ENCODE data around the gene VDR. TPM values are rescaled to one million over a fixed set of nuclear protein-coding genes. Genes with fewer than 3 reads are reported as not detected.

VDR gene
- total RNA-seq, 1 experiment from 2014 or later, result 22.3 TPM

DNA sequence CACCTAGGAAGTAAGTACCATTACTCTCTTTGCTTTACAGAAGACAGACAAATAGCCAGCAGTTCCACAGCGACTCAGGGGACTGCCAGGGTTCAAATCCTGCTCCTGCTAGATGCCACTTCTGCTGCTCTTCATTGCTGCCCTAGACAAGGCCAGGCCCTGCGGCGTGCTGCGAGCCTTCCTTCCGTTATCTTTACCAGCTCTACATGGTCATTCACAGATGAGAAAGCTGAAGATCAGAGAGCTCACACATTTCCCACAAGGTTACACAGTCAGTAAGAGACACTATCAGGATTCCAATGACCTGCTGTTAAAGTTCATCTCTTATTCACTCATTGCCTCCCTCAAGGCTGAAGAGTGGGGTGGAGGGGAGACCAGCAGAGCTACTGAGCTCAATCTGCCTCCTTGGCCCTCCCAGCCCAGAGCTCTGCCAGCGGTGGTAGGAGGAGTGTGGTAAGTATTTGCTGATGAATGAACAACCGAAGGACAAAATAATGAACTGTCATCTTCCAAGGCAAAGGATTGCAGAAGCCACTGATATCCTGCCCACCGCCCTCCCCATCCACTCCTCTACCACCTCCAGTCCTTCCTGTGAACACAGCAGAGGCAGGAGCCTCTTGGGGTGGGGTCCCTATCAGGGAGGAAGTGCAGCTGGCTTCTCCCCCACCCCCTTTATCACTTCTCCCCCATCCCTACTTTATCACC lies 70.4 kb downstream of the VDR start:
- Mint-ChIP-seq H3K9me3 (ENCODE audit: unreplicated experiment) (no peaks in the 10 kb centered on the region), H3K27me3 (ENCODE audit: insufficient read depth, unreplicated experiment) (no peaks in the 10 kb centered on the region), H3K27ac (ENCODE audit: low read depth, unreplicated experiment) (no peak overlapping the region), H3K36me3 (ENCODE audit: insufficient read depth, unreplicated experiment) (no peaks in the 10 kb centered on the region), H3K4me3 (ENCODE audit: unreplicated experiment) (no peak overlapping the region), H3K4me1 (ENCODE audit: insufficient read depth, unreplicated experiment) (peaks cover 37% of the 10 kb centered on the region)
- BruUV-seq (replicated peaks), result no TSS peak
- DNase-seq (ENCODE audit: unreplicated experiment), result no peak
- ChIA-PET CTCF (interaction anchor here (0.5 to 19.9 kb wide), 8 partner anchors 13 to 249 kb away, joined by 3 to 622 read pairs (median 6); partner anchors contain the start of genes HDAC7 and SLC48A1), POLR2A (interaction anchor here (1.3 to 4.8 kb wide), 3 partner anchors 14 to 53 kb away, joined by 4 to 29 read pairs (median 6); partner anchors contain the start of gene HDAC7)
- TF ChIP-seq, protein P1, sequence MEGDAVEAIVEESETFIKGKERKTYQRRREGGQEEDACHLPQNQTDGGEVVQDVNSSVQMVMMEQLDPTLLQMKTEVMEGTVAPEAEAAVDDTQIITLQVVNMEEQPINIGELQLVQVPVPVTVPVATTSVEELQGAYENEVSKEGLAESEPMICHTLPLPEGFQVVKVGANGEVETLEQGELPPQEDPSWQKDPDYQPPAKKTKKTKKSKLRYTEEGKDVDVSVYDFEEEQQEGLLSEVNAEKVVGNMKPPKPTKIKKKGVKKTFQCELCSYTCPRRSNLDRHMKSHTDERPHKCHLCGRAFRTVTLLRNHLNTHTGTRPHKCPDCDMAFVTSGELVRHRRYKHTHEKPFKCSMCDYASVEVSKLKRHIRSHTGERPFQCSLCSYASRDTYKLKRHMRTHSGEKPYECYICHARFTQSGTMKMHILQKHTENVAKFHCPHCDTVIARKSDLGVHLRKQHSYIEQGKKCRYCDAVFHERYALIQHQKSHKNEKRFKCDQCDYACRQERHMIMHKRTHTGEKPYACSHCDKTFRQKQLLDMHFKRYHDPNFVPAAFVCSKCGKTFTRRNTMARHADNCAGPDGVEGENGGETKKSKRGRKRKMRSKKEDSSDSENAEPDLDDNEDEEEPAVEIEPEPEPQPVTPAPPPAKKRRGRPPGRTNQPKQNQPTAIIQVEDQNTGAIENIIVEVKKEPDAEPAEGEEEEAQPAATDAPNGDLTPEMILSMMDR (IDR thresholded peaks at IDR 0.05; ENCODE audit: unreplicated experiment), result no peak
- intact Hi-C loops (cut with micrococcal nuclease), result no loop called here

DNA sequence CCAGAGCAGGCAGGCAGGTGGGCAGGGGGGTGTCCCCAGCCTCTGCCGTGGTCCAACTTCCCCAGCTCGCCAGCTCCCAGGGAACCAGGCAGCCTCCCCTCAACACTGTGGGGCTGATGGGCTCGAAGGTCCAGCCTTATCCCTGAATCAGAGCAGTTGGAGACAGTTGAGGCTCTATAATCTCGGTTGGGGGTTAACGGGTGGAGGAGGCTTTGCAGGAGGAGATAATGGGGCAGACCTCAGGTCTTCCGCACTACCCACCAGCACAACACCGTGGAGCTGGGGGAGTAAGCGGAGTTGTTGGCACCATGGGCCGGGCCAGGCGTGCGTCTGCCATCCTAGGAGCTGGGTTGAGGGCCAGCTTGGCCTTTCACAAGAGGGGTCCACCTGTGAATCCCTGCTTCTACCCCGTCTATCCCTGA lies 71.2 kb downstream of the VDR start:
- ChIA-PET POLR2A (interaction anchor here (1.2 to 1.4 kb wide), 3 partner anchors 14 to 15 kb away, joined by 3 to 6 read pairs (median 4); partner anchors contain the start of gene HDAC7), CTCF (interaction anchor here (0.7 to 19.9 kb wide), 8 partner anchors 12 to 119 kb away, joined by 3 to 622 read pairs (median 5); partner anchors contain the start of genes HDAC7 and SLC48A1)
- DNase-seq (ENCODE audit: unreplicated experiment), result no peak

DNA sequence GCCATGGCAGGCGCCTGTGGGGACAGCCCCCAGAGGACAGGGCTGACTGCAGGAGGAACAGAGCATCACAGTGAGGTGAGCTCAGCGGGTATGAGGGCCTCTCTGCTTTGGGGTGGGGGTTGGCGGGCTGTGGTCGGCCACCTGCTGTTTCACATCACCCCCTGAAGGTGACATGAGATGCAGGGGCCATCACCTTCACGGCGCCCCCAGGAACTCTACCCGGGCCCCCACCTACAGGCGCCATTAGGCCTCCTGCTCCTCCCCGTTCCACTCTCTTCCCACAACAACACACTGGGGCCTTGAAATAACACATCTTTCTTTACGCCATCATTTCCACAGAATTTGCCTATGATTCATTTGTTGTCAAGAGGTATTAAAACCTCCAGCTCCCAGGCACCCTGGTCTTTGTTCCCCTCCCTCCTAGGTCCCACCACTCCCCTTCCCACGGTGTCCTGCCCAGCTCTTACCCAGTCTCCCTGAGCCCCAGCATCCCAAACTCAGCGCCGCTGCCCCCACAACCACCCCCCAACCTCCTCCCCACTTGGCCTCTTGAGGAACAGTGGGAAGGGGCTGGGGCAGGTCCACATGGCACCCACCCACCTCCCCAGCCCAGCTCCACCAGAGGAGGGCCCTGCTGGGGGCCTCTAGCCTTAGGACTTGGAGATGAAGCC lies 72.4 kb downstream of the VDR start:
- H3K36me3 Mint-ChIP-seq (ENCODE audit: insufficient read depth, unreplicated experiment), result no peaks in the 10 kb centered on the region
- CTCF ChIA-PET, result interaction anchor here (0.7 to 19.9 kb wide), 11 partner anchors 7 to 126 kb away, joined by 3 to 622 read pairs (median 5); partner anchors contain the start of genes RPAP3 and SLC48A1
- H3K9me3 Mint-ChIP-seq (ENCODE audit: unreplicated experiment), result no peaks in the 10 kb centered on the region
- DNase-seq (ENCODE audit: unreplicated experiment), result no peak
- H3K27ac Mint-ChIP-seq (ENCODE audit: low read depth, unreplicated experiment), result no peak overlapping the region
- H3K4me3 Mint-ChIP-seq (ENCODE audit: unreplicated experiment), result no peak overlapping the region
- no TSS peak for BruUV-seq (replicated peaks)
- H3K4me1 Mint-ChIP-seq (ENCODE audit: insufficient read depth, unreplicated experiment), result peaks cover 43% of the 10 kb centered on the region
- no peaks in the 10 kb centered on the region for H3K27me3 Mint-ChIP-seq (ENCODE audit: insufficient read depth, unreplicated experiment)
- POLR2A ChIA-PET, result interaction anchor here (0.6 to 5.3 kb wide), 6 partner anchors 10 to 94 kb away, joined by 3 to 110 read pairs (median 4); partner anchors contain the start of gene HDAC7
- TF ChIP-seq, protein P1 (IDR thresholded peaks at IDR 0.05; ENCODE audit: unreplicated experiment), result no peak
- intact Hi-C loops (cut with micrococcal nuclease), result no loop called here

More for the DNA sequence above, 71.2 kb downstream of the VDR start:
- Mint-ChIP-seq H3K27me3 (ENCODE audit: insufficient read depth, unreplicated experiment) (no peaks in the 10 kb centered on the region), H3K4me1 (ENCODE audit: insufficient read depth, unreplicated experiment) (peaks cover 39% of the 10 kb centered on the region), H3K4me3 (ENCODE audit: unreplicated experiment) (no peak overlapping the region), H3K27ac (ENCODE audit: low read depth, unreplicated experiment) (peak overlapping the region; percentile 73), H3K36me3 (ENCODE audit: insufficient read depth, unreplicated experiment) (no peaks in the 10 kb centered on the region), H3K9me3 (ENCODE audit: unreplicated experiment) (no peaks in the 10 kb centered on the region)
- no TSS peak for BruUV-seq (replicated peaks)
- intact Hi-C loops (cut with micrococcal nuclease), result no loop called here
- TF ChIP-seq, protein P1 (IDR thresholded peaks at IDR 0.05; ENCODE audit: unreplicated experiment), result no peak

DNA sequence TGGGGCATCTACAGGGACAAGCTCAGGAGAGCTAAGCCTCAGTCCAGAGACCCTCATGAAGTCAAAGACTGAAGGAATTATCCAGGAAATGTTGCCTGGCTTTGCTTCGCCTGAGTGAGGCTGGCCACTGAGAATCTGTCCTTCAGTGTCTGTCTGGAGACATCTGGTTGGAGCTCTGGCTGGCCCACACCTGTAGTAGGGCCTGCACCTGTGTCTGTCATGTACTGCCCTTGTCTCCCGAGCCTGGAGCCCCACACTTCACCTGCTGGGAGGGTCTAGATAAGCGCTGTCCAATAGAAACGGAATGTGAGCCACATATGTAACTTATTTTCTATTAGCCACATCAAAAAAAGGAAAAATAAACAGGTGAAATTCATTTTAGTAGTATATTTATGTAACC lies 75.2 kb downstream of the VDR start:
- Mint-ChIP-seq H3K27me3 (ENCODE audit: insufficient read depth, unreplicated experiment) (no peaks in the 10 kb centered on the region), H3K4me1 (ENCODE audit: insufficient read depth, unreplicated experiment) (peaks cover 51% of the 10 kb centered on the region), H3K4me3 (ENCODE audit: unreplicated experiment) (peak overlapping the region; percentile 66), H3K27ac (ENCODE audit: low read depth, unreplicated experiment) (peak overlapping the region; percentile 80), H3K9me3 (ENCODE audit: unreplicated experiment) (no peaks in the 10 kb centered on the region), H3K36me3 (ENCODE audit: insufficient read depth, unreplicated experiment) (no peaks in the 10 kb centered on the region)
- ChIA-PET CTCF (interaction anchor here (0.7 to 19.9 kb wide), 13 partner anchors 9 to 1088 kb away, joined by 3 to 622 read pairs (median 9); partner anchors contain the start of genes HDAC7 and SLC48A1), POLR2A (interaction anchor here (0.6 to 5.3 kb wide), 15 partner anchors 9 to 853 kb away, joined by 3 to 110 read pairs (median 4); partner anchors contain the start of genes HDAC7, KANSL2, RPAP3 and VDR)
- no TSS peak for BruUV-seq (replicated peaks)
- intact Hi-C loops (cut with micrococcal nuclease), result loop anchor here (10.0 kb wide), 1 partner anchor 745 kb away; no protein-coding TSS in a partner anchor
- no peak for DNase-seq (ENCODE audit: unreplicated experiment)
- TF ChIP-seq, protein P1 (IDR thresholded peaks at IDR 0.05; ENCODE audit: unreplicated experiment), result no peak
